Lung (tissue), 12 donors: ENCODE results near the gene DPY19L1. TPM values are rescaled to one million over a fixed set of nuclear protein-coding genes. Genes with fewer than 3 reads are reported as not detected.

Experiments used
- ATAC-seq: fragments of 200-7000 bp; cut with Tn5 transposase; one replicate; pipeline ENCODE4 v1.9.1; 2020; ENCODE audit warnings: moderate number of reproducible peaks; ENCODE audit not compliant: insufficient read depth, low FRiP score
- DNase-seq, 3 donors: peaks; one replicate each; pipeline ENCODE4 v3.0.0-alpha.2; 2013 to 2017
- H3K27ac ChIP-seq, 2 donors: one replicate each; pipeline ENCODE4 v1.5.1; 2013; ENCODE audit warnings: mild to moderate bottlenecking in 2 of 2, moderate library complexity in 2 of 2, control low read depth in 1 of 2, inconsistent platforms in 1 of 2, low read depth in 1 of 2, low read length in 1 of 2
- H3K27me3 ChIP-seq, 3 donors: one replicate each; pipeline ENCODE4 v1.5.1; 2013; ENCODE audit warnings: low read length in 2 of 3; ENCODE audit not compliant: control insufficient read depth in 3 of 3, insufficient read depth in 3 of 3
- H3K36me3 ChIP-seq, 4 donors: one replicate each; pipeline ENCODE4 v1.5.1; 2013; ENCODE audit warnings: low read length in 4 of 4, mild to moderate bottlenecking in 1 of 4, moderate library complexity in 1 of 4; ENCODE audit not compliant: control insufficient read depth in 4 of 4, insufficient read depth in 4 of 4
- H3K4me1 ChIP-seq, 5 donors: one replicate each; pipeline ENCODE4 v1.5.1; 2013; ENCODE audit warnings: low read length in 5 of 5, mild to moderate bottlenecking in 2 of 5, moderate library complexity in 1 of 5; ENCODE audit not compliant: control insufficient read depth in 5 of 5, insufficient read depth in 5 of 5
- H3K4me3 ChIP-seq: one replicate; pipeline ENCODE4 v1.5.1; 2013; ENCODE audit warnings: mild to moderate bottlenecking, control low read depth, moderate library complexity
- H3K9ac ChIP-seq, 2 donors: one replicate each; pipeline ENCODE4 v1.5.1; 2013; ENCODE audit warnings: low read length in 2 of 2, control low read depth in 1 of 2; ENCODE audit not compliant: insufficient read depth in 1 of 2
- H3K9me3 ChIP-seq, 4 donors: one replicate each; pipeline ENCODE4 v1.5.1; 2013; ENCODE audit warnings: low read length in 3 of 4, mild to moderate bottlenecking in 1 of 4, moderate library complexity in 1 of 4; ENCODE audit not compliant: control insufficient read depth in 4 of 4, insufficient read depth in 3 of 4
- WGBS, 2 donors: extraction: QIAGEN DNeasy Blood & Tissue Kit; methylation state at CpG; one replicate each; pipeline ENCODE4 v1.1.7; 2013; 5-methylcytosine and 5-hydroxymethylcytosine counted together
- polyA plus RNA-seq, 2 donors: library from polyadenylated mRNA; stranded (reverse); fragments of 200-250 nt; gene quantifications; one replicate each; pipeline ENCODE4 v1.2.1, GENCODE V29; 2013
- total RNA-seq, 2 donors: library from RNA; depleted of rRNA in 1 of 2; stranded (reverse); fragments of >200 nt in 1 of 2; gene quantifications; one replicate each; pipeline ENCODE4 v1.2.1, GENCODE V29; 2014 to 2021
- TF ChIP-seq, protein P1 (sequence below): IDR thresholded peaks from 2 replicates; pipeline ENCODE4 v1.5.1; 2012; ENCODE audit warnings: mild to moderate bottlenecking; ENCODE audit errors: control extremely low read depth, extremely low read depth
- donor health status: control.
- donor health status: control.
- donor health status: Bipolar disorder and iron deficiency.
- donor health status: healthy.
- donor health status: DM: yes; HTN: yes; CAD: no.

DPY19L1 gene
- total and polyA plus RNA-seq, 4 donors = 10.4 to 83.3 (median 32.7) TPM

- peaks cover 0 to 3% (median 0%) of the 10 kb centered on the region in 5 donors for H3K4me1 ChIP-seq
- 95 to 98% methylated on average over 3 of the region's 3 CpGs for WGBS, 2 donors
- H3K4me3 ChIP-seq = no peak overlapping the region
- H3K36me3 ChIP-seq = peaks cover 6 to 17% (median 9%) of the 10 kb centered on the region in 4 donors
- no peak overlapping the region for H3K9ac ChIP-seq
- DNase-seq = no peak
- TF ChIP-seq, protein P1, sequence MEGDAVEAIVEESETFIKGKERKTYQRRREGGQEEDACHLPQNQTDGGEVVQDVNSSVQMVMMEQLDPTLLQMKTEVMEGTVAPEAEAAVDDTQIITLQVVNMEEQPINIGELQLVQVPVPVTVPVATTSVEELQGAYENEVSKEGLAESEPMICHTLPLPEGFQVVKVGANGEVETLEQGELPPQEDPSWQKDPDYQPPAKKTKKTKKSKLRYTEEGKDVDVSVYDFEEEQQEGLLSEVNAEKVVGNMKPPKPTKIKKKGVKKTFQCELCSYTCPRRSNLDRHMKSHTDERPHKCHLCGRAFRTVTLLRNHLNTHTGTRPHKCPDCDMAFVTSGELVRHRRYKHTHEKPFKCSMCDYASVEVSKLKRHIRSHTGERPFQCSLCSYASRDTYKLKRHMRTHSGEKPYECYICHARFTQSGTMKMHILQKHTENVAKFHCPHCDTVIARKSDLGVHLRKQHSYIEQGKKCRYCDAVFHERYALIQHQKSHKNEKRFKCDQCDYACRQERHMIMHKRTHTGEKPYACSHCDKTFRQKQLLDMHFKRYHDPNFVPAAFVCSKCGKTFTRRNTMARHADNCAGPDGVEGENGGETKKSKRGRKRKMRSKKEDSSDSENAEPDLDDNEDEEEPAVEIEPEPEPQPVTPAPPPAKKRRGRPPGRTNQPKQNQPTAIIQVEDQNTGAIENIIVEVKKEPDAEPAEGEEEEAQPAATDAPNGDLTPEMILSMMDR = no peak
- H3K27me3 ChIP-seq = no peaks in the 10 kb centered on the region
- no peaks in the 10 kb centered on the region for H3K9me3 ChIP-seq
- ATAC-seq = no peak
- no peak overlapping the region for H3K27ac ChIP-seq
Measured at GRCh38 chr7:35012160-35012559, 25.1 kb downstream of the DPY19L1 start.

- Histone ChIP-seq H3K4me3 (no peak overlapping the region), H3K9me3 (no peaks in the 10 kb centered on the region), H3K4me1 (peaks cover 0 to 3% (median 0%) of the 10 kb centered on the region in 5 donors), H3K27ac (no peak overlapping the region), H3K36me3 (peaks cover 6 to 16% (median 7%) of the 10 kb centered on the region in 4 donors), H3K27me3 (no peaks in the 10 kb centered on the region), H3K9ac (no peak overlapping the region)
- TF ChIP-seq, protein P1 = no peak
- DNase-seq (no peak), ATAC-seq (no peak)
- 95 to 99% methylated on average over 3 of the region's 3 CpGs for WGBS, 2 donors
Measured at GRCh38 chr7:35011085-35011484, 26.2 kb downstream of the DPY19L1 start.

DNA sequence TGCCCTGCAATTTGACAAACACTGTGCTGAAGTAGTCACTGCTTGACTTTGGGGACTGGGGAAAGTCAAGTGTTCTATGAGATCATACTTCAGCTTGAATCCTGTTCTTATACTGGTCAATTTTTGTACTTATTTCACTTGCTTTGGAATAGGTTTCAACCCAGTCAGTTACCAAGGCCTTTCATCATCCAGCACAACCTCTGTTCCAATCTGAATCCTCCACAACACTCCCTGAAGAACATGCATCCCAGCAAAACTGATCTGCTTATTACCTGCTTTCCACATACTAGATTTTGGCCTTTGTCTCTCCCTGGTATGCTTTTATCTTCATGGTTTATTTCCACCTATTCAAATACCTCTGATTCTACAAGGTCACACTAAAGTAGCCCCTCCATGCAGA lies 29.5 kb downstream of the DPY19L1 start:
- no peak for ATAC-seq
- Histone ChIP-seq H3K36me3 (peaks cover 3 to 9% (median 6%) of the 10 kb centered on the region in 4 donors), H3K27ac (no peak overlapping the region), H3K9me3 (no peaks in the 10 kb centered on the region), H3K4me1 (peaks cover 0 to 5% (median 0%) of the 10 kb centered on the region in 5 donors), H3K27me3 (no peaks in the 10 kb centered on the region), H3K4me3 (no peak overlapping the region), H3K9ac (no peak overlapping the region)
- DNase-seq = no peak
- TF ChIP-seq, protein P1 = no peak

GRCh38 chr7:35004531-35005095 lies 32.7 kb downstream of the DPY19L1 start:
- Histone ChIP-seq H3K27me3 (no peaks in the 10 kb centered on the region), H3K36me3 (peaks cover 0 to 7% (median 2%) of the 10 kb centered on the region in 4 donors), H3K9ac (no peak overlapping the region), H3K4me1 (peaks cover 0 to 5% (median 0%) of the 10 kb centered on the region in 5 donors), H3K9me3 (no peaks in the 10 kb centered on the region), H3K27ac (no peak overlapping the region), H3K4me3 (no peak overlapping the region)
- no peak for ATAC-seq
- no peak for DNase-seq
- 54 to 80% methylated on average over 1 of the region's 1 CpG for WGBS, 2 donors
- TF ChIP-seq, protein P1 = no peak
